ENCODE data around the gene CHST12. TPM values are rescaled to one million over a fixed set of nuclear protein-coding genes. Genes with fewer than 3 reads are reported as not detected.

The CHST12 gene
- total and polyA plus RNA-seq, 2 experiments from 2014 or later = 7.2 to 21.5 TPM

DNA sequence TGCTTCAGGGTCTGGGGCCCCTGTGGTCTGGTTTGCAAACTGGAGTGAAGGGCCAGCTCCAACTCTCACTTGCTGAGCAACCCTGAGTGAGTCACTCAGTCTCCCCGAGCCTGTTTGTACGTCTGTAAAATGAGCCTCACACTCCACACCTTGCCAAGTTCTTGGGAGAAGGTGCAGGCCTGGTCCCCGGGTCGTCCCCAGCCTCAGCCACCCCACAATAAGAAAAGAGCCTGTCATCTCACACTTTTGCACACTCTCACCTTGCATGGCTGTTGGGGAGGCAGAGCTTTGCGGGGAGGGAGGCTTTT is 67.6 kb downstream of the CHST12 start:
- Histone ChIP-seq H2AFZ (no peak overlapping the region), H3K79me2 (no peaks in the 10 kb centered on the region), H3K4me3 (no peak overlapping the region), H3K36me3 (replicated peaks; ENCODE audit: insufficient read depth, low read depth) (no peaks in the 10 kb centered on the region), H3K27me3 (no peaks in the 10 kb centered on the region), H3K27ac (no peak overlapping the region), H3K9me3 (ENCODE audit: low read depth) (no peaks in the 10 kb centered on the region), H3K4me2 (no peak overlapping the region), H4K20me1 (ENCODE audit: insufficient read depth, poor library complexity, severe bottlenecking) (no peaks in the 10 kb centered on the region), H3K4me1 (ENCODE audit: insufficient read depth) (no peaks in the 10 kb centered on the region), H3K9me2 (replicated peaks; ENCODE audit: insufficient read depth) (no peaks in the 10 kb centered on the region)
- TF ChIP-seq, protein P1, sequence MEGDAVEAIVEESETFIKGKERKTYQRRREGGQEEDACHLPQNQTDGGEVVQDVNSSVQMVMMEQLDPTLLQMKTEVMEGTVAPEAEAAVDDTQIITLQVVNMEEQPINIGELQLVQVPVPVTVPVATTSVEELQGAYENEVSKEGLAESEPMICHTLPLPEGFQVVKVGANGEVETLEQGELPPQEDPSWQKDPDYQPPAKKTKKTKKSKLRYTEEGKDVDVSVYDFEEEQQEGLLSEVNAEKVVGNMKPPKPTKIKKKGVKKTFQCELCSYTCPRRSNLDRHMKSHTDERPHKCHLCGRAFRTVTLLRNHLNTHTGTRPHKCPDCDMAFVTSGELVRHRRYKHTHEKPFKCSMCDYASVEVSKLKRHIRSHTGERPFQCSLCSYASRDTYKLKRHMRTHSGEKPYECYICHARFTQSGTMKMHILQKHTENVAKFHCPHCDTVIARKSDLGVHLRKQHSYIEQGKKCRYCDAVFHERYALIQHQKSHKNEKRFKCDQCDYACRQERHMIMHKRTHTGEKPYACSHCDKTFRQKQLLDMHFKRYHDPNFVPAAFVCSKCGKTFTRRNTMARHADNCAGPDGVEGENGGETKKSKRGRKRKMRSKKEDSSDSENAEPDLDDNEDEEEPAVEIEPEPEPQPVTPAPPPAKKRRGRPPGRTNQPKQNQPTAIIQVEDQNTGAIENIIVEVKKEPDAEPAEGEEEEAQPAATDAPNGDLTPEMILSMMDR (IDR thresholded peaks at IDR 0.05; ENCODE audit: poor library complexity) = no peak
- no peak for TF ChIP-seq EZH2phosphoT487 (IDR thresholded peaks at IDR 0.05; ENCODE audit: low read depth, severe bottlenecking, unreplicated experiment)
- no peak for TF ChIP-seq EZH2 (IDR thresholded peaks at IDR 0.05; ENCODE audit: borderline replicate concordance)
- 73% methylated on average over 4 of the region's 5 CpGs for WGBS (ENCODE audit: low lambda C conversion rate, missing lambda C conversion rate)
- no peak for DNase-seq (ENCODE audit: low spot score)

DNA sequence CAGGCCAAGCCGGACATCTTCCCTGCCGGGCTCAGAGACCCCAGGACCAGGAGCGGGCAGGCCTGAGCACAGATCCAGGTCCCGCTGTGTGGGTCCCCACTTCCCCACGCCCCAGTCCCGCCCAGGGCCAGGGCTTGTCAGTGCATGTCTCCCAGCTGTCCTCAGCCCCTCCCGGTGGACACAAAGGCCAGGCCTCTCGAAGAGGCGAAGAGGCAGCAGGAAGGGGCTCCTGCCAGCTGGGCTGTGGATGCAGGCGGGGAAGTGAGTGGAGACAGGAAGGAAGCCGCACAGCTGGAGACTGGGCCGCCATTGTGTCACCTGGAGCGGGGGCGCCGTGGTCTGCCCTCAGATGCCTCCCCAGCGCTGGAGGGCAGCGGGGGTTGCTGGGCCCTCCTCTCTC is 68.0 kb downstream of the CHST12 start:
- no peaks in the 10 kb centered on the region for H4K20me1 ChIP-seq (ENCODE audit: insufficient read depth, poor library complexity, severe bottlenecking)
- TF ChIP-seq EZH2phosphoT487 (IDR thresholded peaks at IDR 0.05; ENCODE audit: low read depth, severe bottlenecking, unreplicated experiment) (no peak), EZH2 (IDR thresholded peaks at IDR 0.05; ENCODE audit: borderline replicate concordance) (no peak)
- TF ChIP-seq, protein P1 (IDR thresholded peaks at IDR 0.05; ENCODE audit: poor library complexity) = no peak
- no peaks in the 10 kb centered on the region for H3K36me3 ChIP-seq (replicated peaks; ENCODE audit: insufficient read depth, low read depth)
- no peaks in the 10 kb centered on the region for H3K9me2 ChIP-seq (replicated peaks; ENCODE audit: insufficient read depth)
- H3K4me3 ChIP-seq = no peak overlapping the region
- H3K27ac ChIP-seq = no peak overlapping the region
- H2AFZ ChIP-seq = no peak overlapping the region
- H3K9me3 ChIP-seq (ENCODE audit: low read depth) = no peaks in the 10 kb centered on the region
- no peak for DNase-seq (ENCODE audit: low spot score)
- H3K4me2 ChIP-seq = no peak overlapping the region
- WGBS (ENCODE audit: low lambda C conversion rate, missing lambda C conversion rate) = 66% methylated on average over 14 of the region's 17 CpGs
- H3K79me2 ChIP-seq = no peaks in the 10 kb centered on the region
- no peaks in the 10 kb centered on the region for H3K27me3 ChIP-seq
- no peaks in the 10 kb centered on the region for H3K4me1 ChIP-seq (ENCODE audit: insufficient read depth)

DNA sequence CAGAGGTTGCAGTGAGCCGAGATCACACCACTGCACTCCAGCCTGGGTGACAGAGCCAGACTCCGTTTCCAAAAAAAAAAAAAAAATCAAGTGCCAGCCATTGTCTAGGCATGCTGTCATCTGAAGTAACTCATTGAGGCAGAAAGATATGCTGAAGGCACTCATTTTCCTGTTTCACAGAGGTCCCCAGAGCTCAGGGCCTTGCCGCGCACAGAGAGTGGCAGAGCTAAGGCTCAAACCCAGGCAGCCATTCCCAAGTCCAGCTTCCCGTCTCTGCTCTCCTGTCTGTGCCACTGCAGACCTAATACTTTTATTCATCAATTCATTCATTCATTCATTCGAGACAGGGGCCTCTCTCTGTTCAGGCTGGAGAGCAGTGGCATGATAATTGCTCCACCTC is 69.3 kb downstream of the CHST12 start:
- H3K4me1 ChIP-seq (ENCODE audit: insufficient read depth) = no peaks in the 10 kb centered on the region

More for the DNA sequence above, 69.3 kb downstream of the CHST12 start:
- 81% methylated on average over 6 of the region's 6 CpGs for whole genome bisulfite sequencing (ENCODE audit: low lambda C conversion rate, missing lambda C conversion rate)
- no peak overlapping the region for H3K4me3 ChIP-seq
- H3K36me3 ChIP-seq (replicated peaks; ENCODE audit: insufficient read depth, low read depth) = no peaks in the 10 kb centered on the region
- H3K27ac ChIP-seq = no peak overlapping the region
- H3K4me2 ChIP-seq = no peak overlapping the region
- DNase-seq (ENCODE audit: low spot score) = no peak
- no peaks in the 10 kb centered on the region for H3K79me2 ChIP-seq
- H3K9me2 ChIP-seq (replicated peaks; ENCODE audit: insufficient read depth) = no peaks in the 10 kb centered on the region
- no peak overlapping the region for H2AFZ ChIP-seq
- no peak for TF ChIP-seq EZH2phosphoT487 (IDR thresholded peaks at IDR 0.05; ENCODE audit: low read depth, severe bottlenecking, unreplicated experiment)
- no peak for TF ChIP-seq EZH2 (IDR thresholded peaks at IDR 0.05; ENCODE audit: borderline replicate concordance)
- TF ChIP-seq, protein P1 (IDR thresholded peaks at IDR 0.05; ENCODE audit: poor library complexity) = no peak
- no peaks in the 10 kb centered on the region for H4K20me1 ChIP-seq (ENCODE audit: insufficient read depth, poor library complexity, severe bottlenecking)
- no peaks in the 10 kb centered on the region for H3K27me3 ChIP-seq
- H3K9me3 ChIP-seq (ENCODE audit: low read depth) = no peaks in the 10 kb centered on the region

Data from hepatocyte (in vitro differentiated cells).